Stimulated activated CD4-positive, alpha-beta T cell treated with anti-CD3 and anti-CD28 coated beads, TNF-alpha, amount 100 ng/mL, for 24 hours (primary cell): ENCODE results near the gene MTMR3.

Experiments
- DNase-seq, 3 experiments: peaks; one replicate each; pipeline ENCODE4 v3.0.0-alpha.2; 2020; ENCODE audit warnings: low read depth in 3 of 3

Gene MTMR3

DNA sequence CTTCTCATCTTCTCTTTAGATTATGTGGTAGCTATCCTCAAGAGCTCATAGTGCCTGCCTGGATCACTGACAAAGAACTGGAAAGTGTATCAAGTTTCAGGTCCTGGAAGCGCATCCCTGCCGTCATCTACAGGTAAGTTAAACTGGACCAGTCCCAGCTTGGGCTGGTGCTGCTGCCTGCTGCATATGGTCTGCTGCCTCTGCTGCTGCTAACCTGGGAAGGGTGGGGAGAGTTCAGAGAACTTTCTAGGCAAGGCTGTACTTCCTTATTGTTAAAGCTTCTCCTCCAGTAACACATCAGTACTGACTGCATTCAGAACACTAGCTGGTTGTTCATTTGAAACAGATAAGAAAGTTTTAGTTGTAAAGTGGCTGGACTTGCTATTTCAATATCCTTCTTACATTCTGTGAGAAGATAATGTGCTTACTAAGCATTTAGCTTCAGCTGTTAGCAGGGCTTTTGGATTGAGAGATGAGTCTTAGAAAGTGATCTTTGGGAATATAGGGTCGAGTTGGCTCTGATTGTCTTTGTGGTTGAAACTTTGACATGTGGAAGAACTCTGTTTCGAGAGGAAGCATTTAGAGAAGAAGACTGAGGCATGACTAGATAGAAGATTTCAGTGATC lies 120.0 kb downstream of the MTMR3 start:
- no peak for DNase-seq

DNA sequence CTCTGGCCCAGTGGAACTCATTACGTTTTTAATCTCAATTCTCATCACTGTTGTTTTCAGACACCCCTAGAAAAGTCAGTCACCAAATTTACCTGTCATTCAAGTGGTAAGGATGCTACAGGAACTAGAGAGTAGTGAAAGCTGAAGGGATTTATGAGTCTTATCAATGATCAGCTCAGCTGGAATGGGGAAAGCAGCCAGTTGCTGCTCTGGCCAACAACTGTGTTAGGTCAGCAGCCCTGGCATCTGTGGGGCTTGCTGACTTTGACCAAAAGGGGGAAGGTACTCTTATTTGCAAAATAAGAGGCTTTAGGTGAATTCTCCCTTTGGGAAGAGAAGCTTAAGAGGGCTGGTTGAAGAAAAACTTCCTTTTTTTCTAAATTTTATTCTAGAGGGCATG lies 121.1 kb downstream of the MTMR3 start:
- no peak for DNase-seq

DNA sequence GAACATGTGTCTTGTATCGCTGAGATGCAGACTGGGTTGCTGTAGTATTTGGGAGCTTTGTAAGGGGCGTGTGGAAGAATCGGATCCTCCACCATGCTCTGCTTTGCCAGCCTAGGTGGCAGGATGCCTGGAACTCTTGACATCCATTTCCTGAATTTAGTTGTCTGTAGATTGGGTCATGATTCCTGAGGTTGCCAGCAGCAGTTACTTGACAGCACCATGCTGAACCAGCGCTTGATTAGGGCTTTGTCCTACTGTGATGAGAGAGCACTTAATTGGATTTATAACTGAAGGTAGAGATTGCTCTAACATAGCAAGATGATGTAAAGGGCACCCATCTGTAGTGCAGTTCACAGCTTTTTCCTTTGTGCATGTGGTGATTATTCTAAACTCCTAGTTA lies 121.7 kb downstream of the MTMR3 start:
- no peak for DNase-seq

DNA sequence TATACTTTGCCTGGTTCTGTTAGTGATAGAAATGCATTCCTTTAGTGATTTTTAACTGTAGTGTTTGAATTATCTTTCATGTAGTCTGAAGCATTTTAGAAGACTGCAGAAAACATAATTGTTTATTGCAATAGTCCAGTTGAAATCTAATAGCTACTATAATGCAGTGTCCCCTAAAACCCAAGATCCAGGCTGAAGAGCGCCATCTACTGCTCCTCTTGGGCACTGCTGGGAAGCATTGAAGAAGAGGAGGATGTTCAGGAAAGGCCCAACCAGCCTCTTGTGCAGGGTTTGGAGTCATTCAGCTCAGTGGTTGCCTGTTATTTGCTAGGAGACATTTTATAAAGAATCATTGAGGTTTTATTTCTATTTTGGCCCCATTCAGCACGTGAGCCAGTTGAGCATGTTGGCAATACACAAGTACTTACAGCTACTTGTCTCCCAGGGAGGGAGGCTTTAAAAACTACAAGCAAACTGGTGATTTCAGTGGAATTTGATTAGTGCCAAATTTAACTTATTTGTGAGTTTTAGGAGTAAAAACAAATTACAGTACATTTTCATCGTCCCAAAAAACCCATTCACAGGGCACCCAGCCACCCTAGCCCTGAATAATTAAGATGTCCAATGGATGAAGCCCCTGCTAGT lies 122.4 kb downstream of the MTMR3 start:
- peak; percentile 40 to 60 (median 41) for DNase-seq

DNA sequence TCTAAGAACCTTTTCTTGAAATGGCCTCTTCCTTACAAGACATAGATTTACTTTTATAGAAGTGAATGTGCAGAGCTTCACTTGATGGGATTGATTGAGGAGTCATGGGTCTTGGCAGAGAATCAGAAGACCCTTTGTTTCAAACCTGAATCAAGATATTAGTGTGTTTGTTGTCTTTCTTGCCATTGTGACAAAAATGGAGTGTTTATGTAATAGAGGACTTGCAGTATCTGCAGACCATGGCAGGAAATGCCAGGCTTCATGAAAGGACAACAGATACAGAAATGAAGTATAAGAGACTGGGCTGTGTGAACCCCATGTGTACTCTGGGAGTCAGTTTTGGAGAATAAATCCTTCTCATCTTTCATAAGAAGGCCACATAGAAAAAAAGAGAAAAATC lies 124.4 kb downstream of the MTMR3 start:
- no peak for DNase-seq

DNA sequence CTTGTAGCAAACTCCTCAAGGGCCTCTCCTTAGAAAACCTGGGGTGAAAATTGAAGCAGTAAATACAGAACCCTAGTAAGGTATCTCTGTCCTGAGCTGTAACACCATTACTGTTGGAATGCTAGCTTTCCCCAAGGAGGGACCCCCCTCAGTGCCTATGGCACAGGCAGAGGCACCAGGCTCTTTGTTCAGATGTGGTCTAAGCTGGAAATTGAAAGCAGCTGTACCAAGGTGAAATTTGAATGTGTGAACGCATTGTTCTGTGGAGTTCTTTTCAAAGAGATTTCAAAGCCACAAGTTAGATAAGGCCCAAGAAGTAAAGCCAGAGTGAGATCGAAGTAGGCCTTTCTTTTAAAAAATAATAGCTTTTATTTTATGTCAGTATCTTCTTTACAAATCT lies 125.4 kb downstream of the MTMR3 start:
- no peak for DNase-seq

DNA sequence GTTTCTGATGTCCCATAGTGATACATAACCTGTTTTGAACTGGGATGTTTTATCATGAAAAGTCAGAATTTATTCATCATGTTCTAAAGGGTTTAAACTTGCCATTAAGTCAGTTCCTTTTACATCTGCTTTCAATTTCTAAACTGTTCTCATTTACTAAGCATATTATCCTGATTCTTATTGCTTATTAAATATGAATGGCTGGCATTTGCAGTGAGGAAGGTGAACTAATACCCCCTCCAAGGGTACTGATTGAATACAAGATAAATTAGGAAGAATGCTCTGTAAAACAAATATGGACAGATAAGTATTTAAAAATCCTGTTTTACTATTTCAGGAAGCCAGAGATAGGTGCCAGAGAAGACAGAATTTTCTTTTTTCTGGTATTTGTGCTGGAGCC lies 126.5 kb downstream of the MTMR3 start:
- no peak for DNase-seq

DNA sequence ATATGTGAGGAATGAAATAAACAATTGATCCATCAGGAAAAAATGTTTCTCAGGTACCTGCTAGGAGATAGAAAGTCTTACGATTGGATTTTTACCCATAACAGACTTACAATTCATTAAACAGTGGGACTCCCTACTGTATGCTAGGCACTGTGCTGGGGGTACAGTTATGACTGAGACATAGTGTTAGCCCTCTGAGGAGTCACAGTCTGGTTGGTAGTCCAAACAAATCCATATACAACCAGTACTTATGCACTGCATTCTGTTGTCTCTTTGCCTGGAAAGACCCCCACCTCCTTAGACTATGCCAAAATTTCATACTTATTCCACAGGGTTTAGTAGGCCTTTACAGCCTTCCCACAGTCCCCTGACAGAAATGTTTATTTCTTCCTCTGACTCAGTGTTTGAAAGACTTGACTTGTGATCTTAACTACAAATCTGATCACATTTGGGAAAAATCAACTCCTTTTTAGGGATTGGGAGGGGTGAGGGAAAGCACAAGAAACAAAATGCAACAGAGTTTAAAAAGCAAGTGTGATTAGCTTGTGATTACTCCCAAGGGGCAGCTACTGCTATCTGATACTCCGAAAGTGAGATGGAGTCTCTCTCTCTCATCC lies 127.9 kb downstream of the MTMR3 start:
- no peak for DNase-seq

DNA sequence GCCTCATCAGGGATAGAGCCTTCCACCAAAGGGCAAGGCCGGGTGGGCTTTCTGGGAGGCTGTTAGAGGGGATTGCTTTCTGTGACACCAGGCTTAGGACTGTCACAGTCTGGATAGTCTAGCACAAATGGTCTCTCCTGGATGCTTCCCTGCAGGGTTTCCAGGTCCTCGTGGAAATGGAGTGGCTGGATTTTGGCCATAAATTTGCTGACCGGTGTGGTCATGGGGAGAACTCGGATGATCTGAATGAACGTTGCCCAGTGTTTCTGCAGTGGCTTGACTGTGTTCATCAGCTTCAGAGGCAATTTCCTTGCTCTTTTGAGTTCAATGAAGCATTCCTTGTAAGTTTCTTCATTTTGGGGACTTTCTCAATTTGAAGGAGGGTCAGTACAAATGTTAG lies 130.2 kb downstream of the MTMR3 start:
- DNase-seq, result no peak

DNA sequence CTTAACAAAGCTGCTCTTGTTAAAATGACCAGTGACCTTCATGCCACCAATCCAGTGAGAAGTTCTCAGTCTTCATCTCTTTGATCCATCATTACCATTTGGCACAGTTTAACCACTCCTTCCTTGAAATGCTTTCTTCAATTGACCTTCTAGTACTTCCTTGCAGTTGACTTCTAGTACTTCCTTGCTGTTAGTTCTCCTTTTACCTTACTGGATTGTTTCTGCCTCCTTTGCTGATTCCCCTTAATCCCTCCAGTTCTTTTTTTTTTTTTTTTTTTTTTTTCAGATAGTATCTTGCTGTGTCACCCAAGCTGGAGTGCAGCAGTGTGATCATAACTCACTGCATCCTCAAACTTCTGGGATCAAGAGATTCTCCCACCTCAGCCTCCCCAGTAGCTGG lies 131.3 kb downstream of the MTMR3 start:
- DNase-seq, result no peak

DNA sequence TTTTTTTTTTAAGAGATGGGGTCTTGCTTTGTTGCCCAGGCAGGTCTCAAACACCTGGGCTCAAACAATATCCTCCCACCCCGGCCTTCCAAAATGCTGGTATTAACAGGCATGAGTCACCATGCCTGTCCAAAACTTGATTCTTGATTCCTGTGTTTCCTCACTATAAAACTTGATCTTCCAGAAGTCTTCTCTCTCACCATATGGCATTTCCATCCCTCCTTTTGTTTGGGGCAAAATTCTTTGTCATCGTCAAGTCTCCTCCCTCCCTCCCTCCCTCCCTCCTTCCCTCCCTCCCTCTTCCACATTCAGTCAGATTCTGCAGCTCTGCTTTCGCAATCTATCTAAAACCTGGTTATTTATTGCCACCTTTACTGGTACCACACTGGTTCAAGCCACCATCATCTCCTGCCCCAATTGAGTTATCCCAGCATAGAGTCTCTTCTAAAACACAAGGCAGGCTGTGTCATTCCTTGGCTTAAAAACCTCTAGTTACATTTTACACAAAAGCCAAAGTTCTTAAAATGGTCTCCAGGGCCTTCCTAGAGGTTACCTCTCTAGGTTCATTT lies 132.3 kb downstream of the MTMR3 start:
- no peak for DNase-seq

DNA sequence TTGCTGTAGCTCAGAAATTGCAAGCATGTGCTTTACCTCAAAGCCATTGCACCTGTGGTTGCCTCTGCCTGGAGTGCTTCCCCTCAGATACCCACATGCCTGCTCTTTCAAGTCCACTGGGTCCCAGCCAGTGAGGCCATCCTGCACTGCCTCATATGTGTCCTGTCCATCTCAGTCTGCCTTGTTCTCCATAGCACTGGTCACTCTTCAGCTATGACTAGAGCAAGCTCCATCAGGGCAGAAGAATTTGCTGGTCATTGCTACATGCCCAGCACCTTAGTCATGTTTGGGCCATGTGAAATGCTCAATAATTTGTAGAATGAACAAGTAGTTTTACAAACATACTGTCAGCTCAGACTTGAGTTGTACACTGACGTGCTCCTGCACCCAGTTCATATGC lies 132.9 kb downstream of the MTMR3 start:
- no peak for DNase-seq

DNA sequence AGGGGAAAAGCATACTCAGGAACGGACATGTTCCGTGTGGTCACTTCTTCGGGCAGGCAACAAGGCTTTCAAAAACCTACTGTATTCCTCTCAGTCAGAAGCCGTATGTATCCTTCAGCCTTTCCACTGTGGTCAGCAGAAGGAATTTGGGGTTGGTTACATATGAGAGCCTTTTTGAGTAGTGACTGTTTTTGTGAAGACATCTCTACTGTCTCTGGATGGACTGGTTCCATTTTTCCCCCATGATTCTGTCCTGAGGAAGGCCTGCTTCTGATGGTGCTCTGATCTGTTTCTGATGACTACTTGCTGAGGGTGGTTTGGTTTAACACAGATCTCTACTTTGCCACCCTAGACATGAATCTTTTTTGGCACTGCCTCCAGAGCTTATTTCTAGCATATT lies 133.6 kb downstream of the MTMR3 start:
- no peak for DNase-seq

DNA sequence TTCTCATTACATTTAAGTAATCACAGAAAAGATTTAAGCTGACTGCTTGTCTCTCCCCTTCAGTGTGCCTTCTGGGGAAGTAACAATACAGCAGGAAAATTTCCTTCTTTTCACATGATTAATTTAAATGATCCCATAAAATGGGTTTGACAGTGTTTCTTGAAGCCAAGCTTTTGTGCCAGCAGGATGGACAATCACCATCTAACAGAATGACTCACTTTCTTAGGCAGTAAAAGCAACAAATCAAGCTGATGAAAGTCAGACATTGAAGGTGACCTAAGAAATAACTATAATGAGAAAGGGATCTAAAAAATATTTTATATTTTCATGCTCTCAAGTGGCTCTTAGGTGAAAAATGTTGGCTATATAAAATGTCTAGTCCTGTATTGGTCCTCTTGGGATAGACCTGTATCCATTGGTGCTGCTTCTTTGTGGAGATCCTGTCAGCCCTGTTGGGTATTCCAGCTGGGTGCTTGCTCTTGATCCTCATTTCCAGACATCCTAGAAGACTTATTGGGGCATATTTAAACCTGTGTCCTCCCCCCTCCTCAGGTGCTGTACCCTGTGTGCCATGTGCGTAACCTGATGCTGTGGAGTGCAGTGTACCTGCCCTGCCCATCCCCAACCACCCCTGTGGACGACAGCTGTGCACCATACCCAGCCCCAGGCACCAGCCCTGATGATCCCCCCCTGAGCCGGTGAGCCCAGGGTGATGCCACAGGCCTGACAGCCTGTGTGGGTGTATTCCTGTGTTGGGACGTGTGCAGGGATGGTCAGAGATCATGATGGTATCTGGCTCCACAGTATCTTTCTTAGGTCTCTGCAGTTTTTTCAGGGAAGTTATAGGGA lies 134.6 kb downstream of the MTMR3 start:
- no peak for DNase-seq

DNA sequence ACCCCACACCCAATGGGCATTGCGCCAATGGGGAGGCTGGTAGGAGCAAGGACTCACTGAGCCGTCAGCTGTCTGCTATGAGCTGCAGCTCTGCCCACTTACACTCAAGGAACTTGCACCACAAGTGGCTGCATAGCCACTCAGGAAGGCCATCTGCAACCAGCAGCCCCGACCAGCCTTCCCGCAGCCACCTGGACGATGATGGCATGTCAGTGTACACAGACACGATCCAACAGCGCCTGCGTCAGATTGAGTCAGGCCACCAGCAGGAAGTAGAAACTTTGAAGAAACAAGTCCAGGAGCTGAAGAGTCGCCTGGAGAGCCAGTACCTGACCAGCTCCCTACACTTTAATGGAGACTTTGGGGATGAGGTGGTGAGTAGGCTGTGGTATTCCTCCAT lies 137.5 kb downstream of the MTMR3 start:
- no peak for DNase-seq

DNA sequence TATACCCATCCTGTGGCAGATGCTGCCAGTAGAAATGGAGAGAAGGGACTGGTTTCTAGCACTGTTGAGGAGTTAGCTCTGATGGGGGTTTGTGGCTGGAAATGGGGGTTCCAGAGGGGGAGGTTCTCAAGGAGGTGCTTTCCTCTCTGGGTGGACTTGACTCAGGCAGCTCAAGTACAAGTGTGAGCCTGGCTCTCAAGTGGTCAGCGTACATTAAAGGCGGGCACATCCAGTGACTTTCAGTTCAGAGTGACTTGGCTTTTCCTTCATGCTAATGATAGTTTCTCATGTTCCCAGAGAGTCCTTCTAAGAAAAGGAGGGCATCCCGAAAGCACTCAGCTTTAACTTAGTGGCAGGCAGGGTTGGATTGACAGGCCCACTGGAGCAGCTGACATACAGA lies 138.4 kb downstream of the MTMR3 start:
- no peak for DNase-seq

DNA sequence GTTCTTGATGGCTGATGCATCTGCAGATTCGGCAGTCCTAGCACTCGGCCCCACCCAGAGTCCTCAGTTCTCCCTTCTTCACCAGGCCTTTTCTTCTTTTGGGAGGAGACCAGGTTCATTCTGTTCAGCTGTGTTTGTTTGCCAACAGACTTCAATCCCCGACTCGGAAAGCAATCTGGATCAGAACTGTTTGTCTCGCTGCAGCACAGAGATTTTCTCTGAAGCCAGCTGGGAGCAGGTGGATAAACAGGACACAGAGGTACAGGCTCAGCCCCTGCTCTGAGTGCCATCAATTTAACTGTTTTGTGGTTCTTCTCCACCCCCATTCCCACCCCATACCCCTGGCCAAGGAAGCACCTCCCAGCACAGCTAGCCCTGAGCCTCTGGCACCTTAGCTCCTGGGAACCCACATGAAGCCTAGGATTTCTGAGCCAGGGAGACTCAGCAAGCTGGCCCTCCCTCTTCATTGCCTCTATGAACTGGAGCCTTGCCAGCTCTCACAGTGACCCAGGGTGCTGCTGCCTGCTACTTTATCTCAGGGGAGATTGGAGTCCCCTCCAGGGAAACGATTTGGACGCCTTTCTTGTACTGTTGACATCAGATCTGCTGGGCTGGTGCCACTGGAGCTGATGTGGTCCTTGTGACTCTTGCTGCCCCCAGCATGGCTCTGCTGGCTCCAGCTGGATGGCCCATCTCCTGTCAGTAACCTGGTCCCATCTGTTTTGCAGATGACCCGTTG lies 139.1 kb downstream of the MTMR3 start:
- no peak for DNase-seq

DNA sequence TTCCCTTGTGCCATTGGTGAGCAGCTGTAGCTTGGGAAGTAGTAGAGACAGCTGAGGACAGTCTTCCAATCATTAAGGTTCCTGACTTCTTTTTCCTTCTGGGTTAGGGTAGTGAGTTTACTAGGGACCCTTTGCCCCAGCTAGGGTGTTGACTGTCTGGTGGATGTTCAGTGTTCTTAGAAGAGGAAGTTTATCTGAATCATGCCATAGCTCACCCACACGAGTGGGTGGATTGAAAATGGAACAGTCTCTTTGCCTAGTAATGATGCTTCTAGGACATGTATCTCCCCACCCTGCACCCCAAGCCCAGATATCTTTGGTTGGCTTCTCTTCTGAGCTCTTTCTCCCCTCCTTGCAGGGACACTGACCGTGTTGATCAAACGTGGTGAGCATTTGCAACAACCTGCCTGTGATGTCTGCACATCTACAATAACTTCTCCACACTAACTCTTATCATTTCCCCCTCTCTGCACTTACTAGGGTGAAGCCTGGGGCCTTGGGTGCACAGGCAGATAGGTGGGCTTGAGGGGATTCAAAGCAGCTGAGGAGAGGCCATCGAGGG lies 140.2 kb downstream of the MTMR3 start:
- no peak for DNase-seq

DNA sequence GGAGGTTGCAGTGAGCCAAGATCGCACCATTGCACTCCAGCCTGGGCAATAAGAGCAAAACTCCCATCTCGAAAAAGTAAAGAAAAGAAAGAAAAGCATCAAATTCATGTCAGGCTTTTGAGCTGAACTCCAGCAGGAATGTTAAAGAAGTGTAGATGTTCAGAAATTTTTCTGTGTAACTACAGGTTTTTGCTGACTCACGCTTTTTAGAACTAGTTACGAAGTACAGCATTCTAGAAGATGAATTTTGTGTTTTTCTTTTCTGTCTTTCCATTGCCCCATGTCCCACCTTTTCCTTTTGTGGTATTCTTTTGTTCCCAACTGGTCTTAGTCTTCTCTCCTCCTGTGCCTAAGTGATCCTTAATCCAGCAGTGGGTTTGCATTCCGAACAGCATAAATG lies 141.3 kb downstream of the MTMR3 start:
- no peak for DNase-seq

DNA sequence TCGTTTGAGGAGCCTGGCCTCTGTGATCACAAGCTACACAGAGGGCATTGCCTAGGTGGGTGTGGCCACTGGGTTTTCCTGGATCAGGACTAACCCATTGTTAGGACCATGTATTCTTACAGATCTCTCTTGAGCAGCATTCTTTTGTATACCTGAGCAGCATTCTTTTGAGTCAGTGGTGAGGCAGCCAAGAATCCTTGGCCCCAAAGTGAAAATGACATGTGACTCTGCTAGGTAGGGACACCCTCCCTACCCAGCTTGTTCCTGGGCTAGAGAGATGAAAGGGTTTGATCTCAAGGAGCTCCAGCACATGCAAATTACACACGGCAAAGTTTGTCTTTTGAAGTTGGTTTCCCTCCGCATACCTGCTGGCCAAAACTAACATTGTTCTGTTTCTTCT lies 142.2 kb downstream of the MTMR3 start:
- no peak for DNase-seq

DNA sequence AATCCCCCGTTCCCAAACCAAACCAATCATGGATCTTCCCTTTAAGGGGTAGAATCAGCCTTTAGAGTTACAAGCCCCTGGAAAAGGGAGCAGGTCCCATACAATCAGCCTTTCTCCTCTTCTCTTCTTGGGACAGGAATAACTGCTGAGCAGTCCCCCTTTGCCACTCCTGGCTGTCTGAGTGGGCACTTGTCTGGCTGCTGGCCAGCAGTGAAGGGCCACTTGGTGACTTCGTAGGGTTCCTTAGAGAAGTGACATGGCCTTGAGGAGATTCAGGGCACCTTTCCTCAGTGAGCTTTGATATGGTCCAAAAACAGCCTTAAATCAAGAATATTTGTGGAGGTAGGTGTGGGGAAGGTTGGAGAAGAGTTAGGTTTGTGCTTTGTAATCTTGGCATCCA lies 143.8 kb downstream of the MTMR3 start:
- DNase-seq, result no peak
